ENCODE measurements around the gene RPS26. TPM values are rescaled to one million over a fixed set of nuclear protein-coding genes. Genes with fewer than 3 reads are reported as not detected.
A peak's percentile ranks its signal among the peaks of the same experiment; 100 is the strongest.

The RPS26 gene
- total and polyA plus RNA-seq, 2 donors from 2014 or later = 46.7 to 637 TPM

- intact Hi-C loops (cut with DNase I) = no loop called here
- H3K27me3 ChIP-seq (ENCODE audit: control insufficient read depth, insufficient read depth, low read length) = no peaks in the 10 kb centered on the region
- peak; percentile 89 to 97 (median 93) for DNase-seq
- H3K36me3 ChIP-seq (ENCODE audit: control insufficient read depth in 2 of 3, insufficient read depth in 3 of 3, low read length in 3 of 3) = peaks cover 0 to 8% (median 0%) of the 10 kb centered on the region in 3 donors
- no peaks in the 10 kb centered on the region for H3K9me3 ChIP-seq (ENCODE audit: control insufficient read depth in 2 of 3, insufficient read depth in 1 of 3, low read length in 3 of 3)
- peak within 1 kb of the TSS; percentile 9 to 67 (median 42) for H3K4me3 ChIP-seq (ENCODE audit: low read length in 3 of 3)
- peak within 1 kb of the TSS in 2 of 3 donors; percentile 40 to 56 for H3K9ac ChIP-seq (ENCODE audit: low read length in 3 of 3)
- no peak for FAIRE-seq
- H3K27ac ChIP-seq (ENCODE audit: low read depth in 2 of 2, low read length in 2 of 2) = peak within 1 kb of the TSS; percentile 38 to 60
- no peak for TF ChIP-seq CTCF (IDR thresholded peaks at IDR 0.05; ENCODE audit: borderline replicate concordance, extremely low read depth, insufficient read depth)
- peaks cover 0 to 5% (median 0%) of the 10 kb centered on the region in 3 donors for H3K4me1 ChIP-seq (ENCODE audit: control insufficient read depth in 2 of 3, insufficient read depth in 2 of 3, low read depth in 1 of 3, low read length in 3 of 3)
These were observed 21.1 kb upstream of the RPS26 start, which contains the start of gene IKZF4 for GRCh38 chr12:56020423-56021184. IKZF4 (plus strand) TSS chr12:56021043; CDS start chr12:56021494, 451 bp downstream.

GRCh38 chr12:56021889-56022497 lies 19.7 kb upstream of the RPS26 start:
- no peak for TF ChIP-seq CTCF (IDR thresholded peaks at IDR 0.05; ENCODE audit: borderline replicate concordance, extremely low read depth, insufficient read depth)
- Histone ChIP-seq H3K36me3 (ENCODE audit: control insufficient read depth in 2 of 3, insufficient read depth in 3 of 3, low read length in 3 of 3) (peaks cover 0 to 8% (median 0%) of the 10 kb centered on the region in 3 donors), H3K27ac (ENCODE audit: low read depth in 2 of 2, low read length in 2 of 2) (no peak overlapping the region), H3K4me3 (ENCODE audit: low read length in 3 of 3) (peak overlapping the region in 2 of 3 donors; percentile 9 to 67), H3K9me3 (ENCODE audit: control insufficient read depth in 2 of 3, insufficient read depth in 1 of 3, low read length in 3 of 3) (no peaks in the 10 kb centered on the region), H3K27me3 (ENCODE audit: control insufficient read depth, insufficient read depth, low read length) (no peaks in the 10 kb centered on the region), H3K9ac (ENCODE audit: low read length in 3 of 3) (peak overlapping the region in 2 of 3 donors; percentile 17 to 40), H3K4me1 (ENCODE audit: control insufficient read depth in 2 of 3, insufficient read depth in 2 of 3, low read depth in 1 of 3, low read length in 3 of 3) (peaks cover 0 to 5% (median 0%) of the 10 kb centered on the region in 3 donors)
- FAIRE-seq (no peak), DNase-seq (peak in 2 of 5 donors; percentile 32 to 41)
- intact Hi-C loops (cut with DNase I) = no loop called here

- DNase-seq = no peak
- no peak overlapping the region for H3K27ac ChIP-seq (ENCODE audit: low read depth in 2 of 2, low read length in 2 of 2)
- intact Hi-C loops (cut with DNase I) = no loop called here
These were observed 13.1 kb upstream of the RPS26 start for GRCh38 chr12:56028511-56029165.

More at GRCh38 chr12:56028511-56029165, 13.1 kb upstream of the RPS26 start:
- FAIRE-seq = no peak
- peaks cover 0 to 3% (median 0%) of the 10 kb centered on the region in 3 donors for H3K4me1 ChIP-seq (ENCODE audit: control insufficient read depth in 2 of 3, insufficient read depth in 2 of 3, low read depth in 1 of 3, low read length in 3 of 3)
- TF ChIP-seq CTCF (IDR thresholded peaks at IDR 0.05; ENCODE audit: borderline replicate concordance, extremely low read depth, insufficient read depth) = no peak
- no peaks in the 10 kb centered on the region for H3K27me3 ChIP-seq (ENCODE audit: control insufficient read depth, insufficient read depth, low read length)
- peaks cover 8 to 24% (median 9%) of the 10 kb centered on the region in 3 donors for H3K36me3 ChIP-seq (ENCODE audit: control insufficient read depth in 2 of 3, insufficient read depth in 3 of 3, low read length in 3 of 3)
- no peaks in the 10 kb centered on the region for H3K9me3 ChIP-seq (ENCODE audit: control insufficient read depth in 2 of 3, insufficient read depth in 1 of 3, low read length in 3 of 3)
- peak overlapping the region in 1 of 3 donors; percentile 44 for H3K9ac ChIP-seq (ENCODE audit: low read length in 3 of 3)
- no peak overlapping the region for H3K4me3 ChIP-seq (ENCODE audit: low read length in 3 of 3)
